ENCODE measurements around the gene CNNM4.

GRCh38 chr2:96802721-96803120 is 42.0 kb downstream of the CNNM4 start:
- no peak for TF ChIP-seq POLR2A (IDR thresholded peaks at IDR 0.05; ENCODE audit: low read depth, low read length)
- TF ChIP-seq CTCF (conservative IDR thresholded peaks at IDR 0.05; ENCODE audit: low read depth, low read length), result no peak
- no peak for TF ChIP-seq FOS (IDR thresholded peaks at IDR 0.05; ENCODE audit: low read depth, low read length)
- no peak for TF ChIP-seq RCOR1 (IDR thresholded peaks at IDR 0.05; ENCODE audit: insufficient replicate concordance, low read length)
- no peak for TF ChIP-seq ELK1 (IDR thresholded peaks at IDR 0.05; ENCODE audit: borderline replicate concordance, low read depth, low read length)
- TF ChIP-seq BHLHE40 (IDR thresholded peaks at IDR 0.05; ENCODE audit: low read depth, low read length), result no peak
- TF ChIP-seq MAZ (IDR thresholded peaks at IDR 0.05; ENCODE audit: borderline replicate concordance, low read depth, low read length), result no peak
- TF ChIP-seq CEBPB (IDR thresholded peaks at IDR 0.05; ENCODE audit: low read depth, low read length), result no peak
- TF ChIP-seq RFX5 (IDR thresholded peaks at IDR 0.05; ENCODE audit: low read depth, low read length), result no peak
- no peak for TF ChIP-seq SMC3 (IDR thresholded peaks at IDR 0.05; ENCODE audit: low read depth, low read length)
